ENCODE results near the gene CHRNB2.

DNA sequence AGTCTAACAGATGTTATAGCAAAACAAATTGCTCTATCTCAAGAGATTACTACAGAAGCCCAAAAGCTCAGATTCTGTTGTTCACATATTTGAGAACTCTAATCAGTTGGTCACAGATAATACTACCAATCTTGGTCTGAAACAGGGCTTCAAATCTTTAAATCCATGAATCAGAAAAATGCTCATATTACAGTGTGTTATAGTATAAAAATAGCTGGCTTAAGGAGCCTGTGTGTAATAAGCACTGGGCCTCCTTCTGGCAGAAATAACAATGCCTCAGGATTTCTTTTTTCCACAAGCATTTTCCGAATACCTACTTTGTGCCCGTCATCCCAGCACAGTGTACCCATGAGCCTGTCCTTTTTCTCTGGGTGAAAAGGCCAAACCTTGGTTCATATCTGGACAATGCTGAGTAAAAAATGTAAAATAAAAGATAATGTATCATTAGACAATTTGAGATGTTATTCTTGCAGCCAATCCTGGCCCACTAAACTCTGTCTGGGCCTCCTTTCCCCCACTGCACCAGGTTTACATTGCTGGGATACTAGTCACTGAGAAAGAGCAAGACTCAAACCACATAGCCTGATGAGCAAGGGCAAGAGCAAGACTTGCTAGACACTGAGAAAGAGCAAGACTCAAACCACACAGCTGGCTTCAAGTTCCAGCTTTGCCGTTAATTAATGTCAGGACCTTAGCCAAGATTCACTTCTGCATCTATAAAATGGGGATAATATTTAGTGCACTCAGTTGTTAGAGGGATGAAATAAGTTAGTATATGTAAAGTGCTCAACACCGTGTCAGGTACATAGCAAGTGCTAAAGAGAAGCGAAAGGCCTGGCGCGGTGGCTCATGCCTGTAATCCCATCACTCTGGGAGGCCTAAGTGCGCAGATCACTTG is 57.4 kb downstream of the CHRNB2 start:
- no peak for TF ChIP-seq CTCF (IDR thresholded peaks at IDR 0.05)
- no peak for TF ChIP-seq EP300 (IDR thresholded peaks at IDR 0.05)
- no peak for TF ChIP-seq POLR2A (IDR thresholded peaks at IDR 0.05)

Data from tibial nerve (tissue), 4 donors.